ENCODE results near the gene MOXD1. TPM values are rescaled to one million over a fixed set of nuclear protein-coding genes. Genes with fewer than 3 reads are reported as not detected.

MOXD1 gene
- polyA plus RNA-seq, 1 donor (not counting 4 experiments of a cell fraction or from before 2014, with no cell fraction given) = 2.7 TPM

- H2AFZ ChIP-seq (ENCODE audit: control insufficient read depth, low read length) = no peak overlapping the region
- no peak overlapping the region for H3K4me3 ChIP-seq (ENCODE audit: control insufficient read depth in 2 of 3, extremely low read depth in 1 of 3, insufficient read depth in 2 of 3, low read depth in 1 of 3, low read length in 3 of 3)
- H3K9me3 ChIP-seq (ENCODE audit: control insufficient read depth, low read depth, low read length) = no peaks in the 10 kb centered on the region
- no peak overlapping the region for H3K9ac ChIP-seq (ENCODE audit: control insufficient read depth, extremely low read depth, insufficient read depth, low read length)
- no peak for TF ChIP-seq EZH2 (IDR thresholded peaks at IDR 0.05; ENCODE audit: low read length)
- TF ChIP-seq, protein P1, sequence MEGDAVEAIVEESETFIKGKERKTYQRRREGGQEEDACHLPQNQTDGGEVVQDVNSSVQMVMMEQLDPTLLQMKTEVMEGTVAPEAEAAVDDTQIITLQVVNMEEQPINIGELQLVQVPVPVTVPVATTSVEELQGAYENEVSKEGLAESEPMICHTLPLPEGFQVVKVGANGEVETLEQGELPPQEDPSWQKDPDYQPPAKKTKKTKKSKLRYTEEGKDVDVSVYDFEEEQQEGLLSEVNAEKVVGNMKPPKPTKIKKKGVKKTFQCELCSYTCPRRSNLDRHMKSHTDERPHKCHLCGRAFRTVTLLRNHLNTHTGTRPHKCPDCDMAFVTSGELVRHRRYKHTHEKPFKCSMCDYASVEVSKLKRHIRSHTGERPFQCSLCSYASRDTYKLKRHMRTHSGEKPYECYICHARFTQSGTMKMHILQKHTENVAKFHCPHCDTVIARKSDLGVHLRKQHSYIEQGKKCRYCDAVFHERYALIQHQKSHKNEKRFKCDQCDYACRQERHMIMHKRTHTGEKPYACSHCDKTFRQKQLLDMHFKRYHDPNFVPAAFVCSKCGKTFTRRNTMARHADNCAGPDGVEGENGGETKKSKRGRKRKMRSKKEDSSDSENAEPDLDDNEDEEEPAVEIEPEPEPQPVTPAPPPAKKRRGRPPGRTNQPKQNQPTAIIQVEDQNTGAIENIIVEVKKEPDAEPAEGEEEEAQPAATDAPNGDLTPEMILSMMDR (optimal IDR thresholded peaks at IDR 0.05 in 1 of 3, IDR thresholded peaks at IDR 0.05 in 1 of 3, conservative IDR thresholded peaks at IDR 0.05 in 1 of 3; ENCODE audit: extremely low read depth in 1 of 3, insufficient read depth in 2 of 3, low read length in 3 of 3) = no peak
- no peak overlapping the region for H3K4me2 ChIP-seq (ENCODE audit: control insufficient read depth, extremely low read depth, insufficient read depth, low read depth, low read length)
- dilution Hi-C loops (cut with MboI; ENCODE audit: extremely low pct_ligation_motif_present, low sequenced_read_pairs) = no loop called here
- H3K4me1 ChIP-seq (ENCODE audit: control insufficient read depth, extremely low read depth, insufficient read depth, low read length) = peaks cover 7% of the 10 kb centered on the region
- no peak for DNase-seq (ENCODE audit: low read depth, low spot score)
- FAIRE-seq = no peak
- no peaks in the 10 kb centered on the region for H3K79me2 ChIP-seq (ENCODE audit: control insufficient read depth, insufficient read depth, low read length)
- H4K20me1 ChIP-seq (ENCODE audit: control insufficient read depth, extremely low read depth, insufficient read depth, low read length) = no peaks in the 10 kb centered on the region
- H3K27ac ChIP-seq (ENCODE audit: control insufficient read depth, insufficient read depth, low read length) = no peak overlapping the region
- H3K27me3 ChIP-seq (ENCODE audit: control insufficient read depth, extremely low read depth, insufficient read depth, low read length) = peaks cover 16% of the 10 kb centered on the region
- no peaks in the 10 kb centered on the region for H3K36me3 ChIP-seq (ENCODE audit: control insufficient read depth in 2 of 2, extremely low read depth in 1 of 2, insufficient read depth in 2 of 2, low read length in 2 of 2)
- H3K9me1 ChIP-seq (ENCODE audit: control insufficient read depth, extremely low read depth, insufficient read depth, low read length) = no peaks in the 10 kb centered on the region
Measured at GRCh38 chr6:132404736-132405135, 3.5 kb upstream of the MOXD1 start.

- Histone ChIP-seq H3K27me3 (ENCODE audit: control insufficient read depth, extremely low read depth, insufficient read depth, low read length) (peaks cover 16% of the 10 kb centered on the region), H2AFZ (ENCODE audit: control insufficient read depth, low read length) (no peak overlapping the region)
Measured at GRCh38 chr6:132404330-132404729, 3.1 kb upstream of the MOXD1 start.

More at GRCh38 chr6:132404330-132404729, 3.1 kb upstream of the MOXD1 start:
- Histone ChIP-seq H3K79me2 (ENCODE audit: control insufficient read depth, insufficient read depth, low read length) (no peaks in the 10 kb centered on the region), H3K4me3 (ENCODE audit: control insufficient read depth in 2 of 3, extremely low read depth in 1 of 3, insufficient read depth in 2 of 3, low read depth in 1 of 3, low read length in 3 of 3) (no peak overlapping the region), H3K36me3 (ENCODE audit: control insufficient read depth in 2 of 2, extremely low read depth in 1 of 2, insufficient read depth in 2 of 2, low read length in 2 of 2) (no peaks in the 10 kb centered on the region), H3K4me2 (ENCODE audit: control insufficient read depth, extremely low read depth, insufficient read depth, low read depth, low read length) (no peak overlapping the region), H3K9me1 (ENCODE audit: control insufficient read depth, extremely low read depth, insufficient read depth, low read length) (no peaks in the 10 kb centered on the region), H4K20me1 (ENCODE audit: control insufficient read depth, extremely low read depth, insufficient read depth, low read length) (no peaks in the 10 kb centered on the region), H3K27ac (ENCODE audit: control insufficient read depth, insufficient read depth, low read length) (no peak overlapping the region), H3K9me3 (ENCODE audit: control insufficient read depth, low read depth, low read length) (no peaks in the 10 kb centered on the region), H3K9ac (ENCODE audit: control insufficient read depth, extremely low read depth, insufficient read depth, low read length) (no peak overlapping the region), H3K4me1 (ENCODE audit: control insufficient read depth, extremely low read depth, insufficient read depth, low read length) (peaks cover 7% of the 10 kb centered on the region)
- no peak for DNase-seq (ENCODE audit: low read depth, low spot score)
- TF ChIP-seq, protein P1 (optimal IDR thresholded peaks at IDR 0.05 in 1 of 3, IDR thresholded peaks at IDR 0.05 in 1 of 3, conservative IDR thresholded peaks at IDR 0.05 in 1 of 3; ENCODE audit: extremely low read depth in 1 of 3, insufficient read depth in 2 of 3, low read length in 3 of 3) = no peak
- TF ChIP-seq EZH2 (IDR thresholded peaks at IDR 0.05; ENCODE audit: low read length) = no peak
- dilution Hi-C loops (cut with MboI; ENCODE audit: extremely low pct_ligation_motif_present, low sequenced_read_pairs) = no loop called here
- no peak for FAIRE-seq

Measured in keratinocyte (primary cell).